ENCODE measurements around the gene B3GNT7. TPM values are rescaled to one million over a fixed set of nuclear protein-coding genes. Genes with fewer than 3 reads are reported as not detected.
"Not testable (repeated sequence)": the region's sequence is repeated elsewhere in the genome, so short reads cannot be mapped to it uniquely, and the experiment has no call there.

Gene B3GNT7
- total RNA-seq, 2 experiments from 2014 or later: 7.8 to 8.7 TPM

GRCh38 chr2:231399853-231400680 lies 4.6 kb downstream of the B3GNT7 start:
- Histone ChIP-seq H2AFZ (ENCODE audit: low read length) (no peak overlapping the region), H3K79me2 (ENCODE audit: insufficient read depth, low read depth, low read length) (no peaks in the 10 kb centered on the region), H3K27ac (ENCODE audit: low read depth, low read length, poor library complexity, severe bottlenecking) (no peak overlapping the region), H3K9me3 (ENCODE audit: low read length) (no peaks in the 10 kb centered on the region), H3K36me3 (ENCODE audit: insufficient read depth, low read length) (no peaks in the 10 kb centered on the region), H3K4me3 (ENCODE audit: low read depth, low read length, poor library complexity, severe bottlenecking) (no peak overlapping the region), H3K4me1 (ENCODE audit: insufficient read depth, low read length, poor library complexity, severe bottlenecking) (peaks cover 21% of the 10 kb centered on the region), H3K4me2 (ENCODE audit: low read length) (no peak overlapping the region), H4K20me1 (ENCODE audit: insufficient read depth, low read length) (no peaks in the 10 kb centered on the region), H3K9me2 (ENCODE audit: insufficient read depth, low read length) (no peaks in the 10 kb centered on the region)
- CTCF ChIA-PET (ENCODE audit: unreplicated experiment): interaction anchor here (1.5 to 1.6 kb wide), 2 partner anchors 103 to 172 kb away, joined by 8 to 12 read pairs; no protein-coding TSS in a partner anchor
- POLR2A ChIA-PET: interaction anchor here (0.7 kb wide), 2 partner anchors 150 to 156 kb away, joined by 4 to 5 read pairs; no protein-coding TSS in a partner anchor
- no TSS peak for BruUV-seq (replicated peaks)
- TF ChIP-seq EZH2phosphoT487 (IDR thresholded peaks at IDR 0.05; ENCODE audit: borderline replicate concordance, low read depth, low read length) (no peak), CTCF (conservative IDR thresholded peaks at IDR 0.05; ENCODE audit: low read length) (no peak)
- no peak for DNase-seq (ENCODE audit: low spot score)
- intact Hi-C loops (cut with micrococcal nuclease; ENCODE audit: unreplicated experiment): loop anchor here (10.0 kb wide), 1 partner anchor 275 kb away; no protein-coding TSS in a partner anchor

DNA sequence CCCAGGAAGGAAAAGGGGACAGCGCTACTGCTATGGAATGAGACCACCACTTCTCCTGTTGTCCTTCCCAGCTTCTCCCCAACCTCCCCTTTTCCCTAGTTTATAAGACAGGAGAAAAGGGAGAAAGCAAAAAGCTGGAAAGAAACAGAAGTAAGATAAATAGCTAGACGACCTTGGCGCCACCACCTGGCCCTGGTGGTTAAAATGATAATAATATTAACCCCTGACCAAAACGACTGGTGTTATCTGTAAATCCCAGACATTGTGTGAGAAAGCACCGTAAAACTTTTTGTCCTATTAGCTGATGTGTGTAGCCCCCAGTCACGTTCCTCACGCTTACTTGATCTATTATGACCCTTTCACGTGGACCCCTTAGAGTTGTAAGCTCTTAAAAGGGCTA lies 5.2 kb downstream of the B3GNT7 start:
- H3K27ac ChIP-seq (ENCODE audit: low read depth, low read length, poor library complexity, severe bottlenecking); H2AFZ ChIP-seq (ENCODE audit: low read length); H3K4me3 ChIP-seq (ENCODE audit: low read depth, low read length, poor library complexity, severe bottlenecking); DNase-seq (ENCODE audit: low spot score); H3K9me3 ChIP-seq (ENCODE audit: low read length); H3K79me2 ChIP-seq (ENCODE audit: insufficient read depth, low read depth, low read length); H3K36me3 ChIP-seq (ENCODE audit: insufficient read depth, low read length); H4K20me1 ChIP-seq (ENCODE audit: insufficient read depth, low read length); BruUV-seq (replicated peaks); POLR2A ChIA-PET; H3K9me2 ChIP-seq (ENCODE audit: insufficient read depth, low read length); intact Hi-C loops (cut with micrococcal nuclease; ENCODE audit: unreplicated experiment); H3K4me2 ChIP-seq (ENCODE audit: low read length): not testable (repeated sequence)
- peak; percentile 67 for TF ChIP-seq CTCF (conservative IDR thresholded peaks at IDR 0.05; ENCODE audit: low read length)
- peaks cover 18% of the 10 kb centered on the region for H3K4me1 ChIP-seq (ENCODE audit: insufficient read depth, low read length, poor library complexity, severe bottlenecking)
- CTCF ChIA-PET (ENCODE audit: unreplicated experiment): interaction anchor here (1.5 to 1.6 kb wide), 2 partner anchors 104 to 173 kb away, joined by 8 to 12 read pairs; no protein-coding TSS in a partner anchor

DNA sequence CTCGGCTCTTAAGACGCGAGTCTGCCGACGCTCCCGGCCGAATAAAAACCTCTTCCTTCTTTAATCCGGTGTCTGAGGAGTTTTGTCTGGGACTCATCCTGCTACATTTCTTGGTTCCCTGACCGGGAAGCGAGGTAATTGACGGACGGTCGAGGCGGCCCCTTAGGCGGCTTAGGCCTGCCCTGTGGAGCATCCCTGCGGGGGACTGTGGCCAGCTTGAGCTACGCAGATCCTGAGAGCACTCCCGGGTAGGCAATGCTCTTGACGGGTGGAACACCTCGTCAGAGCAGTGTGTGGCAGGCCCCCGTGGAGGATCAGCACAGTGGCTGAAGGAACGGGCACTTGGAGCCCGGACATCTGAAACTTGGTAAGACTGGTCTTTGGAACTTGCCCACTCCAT lies 5.6 kb downstream of the B3GNT7 start:
- BruUV-seq (replicated peaks); intact Hi-C loops (cut with micrococcal nuclease; ENCODE audit: unreplicated experiment): not testable (repeated sequence)

GRCh38 chr2:231403421-231404182 lies 8.1 kb downstream of the B3GNT7 start:
- H3K4me3 ChIP-seq (ENCODE audit: low read depth, low read length, poor library complexity, severe bottlenecking); BruUV-seq (replicated peaks); H3K79me2 ChIP-seq (ENCODE audit: insufficient read depth, low read depth, low read length); H3K9me2 ChIP-seq (ENCODE audit: insufficient read depth, low read length); POLR2A ChIA-PET; CTCF ChIA-PET (ENCODE audit: unreplicated experiment); H4K20me1 ChIP-seq (ENCODE audit: insufficient read depth, low read length); intact Hi-C loops (cut with micrococcal nuclease; ENCODE audit: unreplicated experiment); H3K27ac ChIP-seq (ENCODE audit: low read depth, low read length, poor library complexity, severe bottlenecking); H2AFZ ChIP-seq (ENCODE audit: low read length); H3K36me3 ChIP-seq (ENCODE audit: insufficient read depth, low read length); H3K9me3 ChIP-seq (ENCODE audit: low read length): not testable (repeated sequence)
- peak overlapping the region; percentile 16; the same call in 1 of the 2 replicates for H3K4me2 ChIP-seq (ENCODE audit: low read length)
- peaks cover 17% of the 10 kb centered on the region for H3K4me1 ChIP-seq (ENCODE audit: insufficient read depth, low read length, poor library complexity, severe bottlenecking)
- peak; percentile 19 for DNase-seq (ENCODE audit: low spot score)

More for the DNA sequence above, 5.6 kb downstream of the B3GNT7 start:
- H3K9me2 ChIP-seq (ENCODE audit: insufficient read depth, low read length); H3K27ac ChIP-seq (ENCODE audit: low read depth, low read length, poor library complexity, severe bottlenecking); H3K9me3 ChIP-seq (ENCODE audit: low read length); H3K4me3 ChIP-seq (ENCODE audit: low read depth, low read length, poor library complexity, severe bottlenecking); DNase-seq (ENCODE audit: low spot score); H2AFZ ChIP-seq (ENCODE audit: low read length); POLR2A ChIA-PET; H3K36me3 ChIP-seq (ENCODE audit: insufficient read depth, low read length); H3K79me2 ChIP-seq (ENCODE audit: insufficient read depth, low read depth, low read length); H4K20me1 ChIP-seq (ENCODE audit: insufficient read depth, low read length); H3K4me2 ChIP-seq (ENCODE audit: low read length): not testable (repeated sequence)
- peaks cover 20% of the 10 kb centered on the region for H3K4me1 ChIP-seq (ENCODE audit: insufficient read depth, low read length, poor library complexity, severe bottlenecking)
- CTCF ChIA-PET (ENCODE audit: unreplicated experiment): interaction anchor here (1.5 kb wide), 1 partner anchor 104 kb away, joined by 8 read pairs; no protein-coding TSS in a partner anchor
